ENCODE results near the gene CFTR. TPM values are rescaled to one million over a fixed set of nuclear protein-coding genes. Genes with fewer than 3 reads are reported as not detected.

Gene CFTR
- total RNA-seq, 2 donors from 2014 or later = 2.0 to 3.5 TPM

DNA sequence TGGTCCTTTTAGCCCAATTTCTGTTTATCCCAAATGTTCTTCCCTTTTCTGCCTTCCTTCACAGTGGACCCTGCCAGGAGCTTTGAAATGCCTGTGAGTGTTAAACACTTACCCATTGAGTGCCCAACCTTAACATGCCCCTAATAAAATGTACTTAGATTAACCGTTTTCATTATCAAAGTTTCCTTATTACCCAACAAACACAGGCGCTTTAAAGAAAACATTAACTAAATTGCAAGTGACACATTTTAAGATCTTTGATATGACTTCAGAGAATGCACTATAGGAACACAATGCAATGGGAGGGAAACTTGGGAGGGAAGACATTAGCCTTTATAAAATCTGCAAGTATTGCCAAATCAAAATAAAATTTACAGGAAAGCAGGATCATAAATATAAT, 177.0 kb downstream of the CFTR start:
- Mint-ChIP-seq H3K4me3 (no peak overlapping the region), H3K27me3 (ENCODE audit: insufficient read depth) (no peaks in the 10 kb centered on the region), H3K9me3 (no peaks in the 10 kb centered on the region), H3K4me1 (peaks cover 20% of the 10 kb centered on the region), H3K27ac (no peak overlapping the region), H3K36me3 (ENCODE audit: low read depth) (no peaks in the 10 kb centered on the region)
- no peaks in the 10 kb centered on the region for H3K9me3 ChIP-seq (ENCODE audit: control insufficient read depth, low read length)
- no peak for DNase-seq
- H3K9ac ChIP-seq (ENCODE audit: extremely low read depth, low read length, poor library complexity, severe bottlenecking) = no peak overlapping the region
- WGBS, 2 experiments (ENCODE audit: insufficient coverage in 1 of 2, insufficient read length in 1 of 2) = 87 to 94% methylated on average over 2 of the region's 2 CpGs
- TF ChIP-seq, protein P1, sequence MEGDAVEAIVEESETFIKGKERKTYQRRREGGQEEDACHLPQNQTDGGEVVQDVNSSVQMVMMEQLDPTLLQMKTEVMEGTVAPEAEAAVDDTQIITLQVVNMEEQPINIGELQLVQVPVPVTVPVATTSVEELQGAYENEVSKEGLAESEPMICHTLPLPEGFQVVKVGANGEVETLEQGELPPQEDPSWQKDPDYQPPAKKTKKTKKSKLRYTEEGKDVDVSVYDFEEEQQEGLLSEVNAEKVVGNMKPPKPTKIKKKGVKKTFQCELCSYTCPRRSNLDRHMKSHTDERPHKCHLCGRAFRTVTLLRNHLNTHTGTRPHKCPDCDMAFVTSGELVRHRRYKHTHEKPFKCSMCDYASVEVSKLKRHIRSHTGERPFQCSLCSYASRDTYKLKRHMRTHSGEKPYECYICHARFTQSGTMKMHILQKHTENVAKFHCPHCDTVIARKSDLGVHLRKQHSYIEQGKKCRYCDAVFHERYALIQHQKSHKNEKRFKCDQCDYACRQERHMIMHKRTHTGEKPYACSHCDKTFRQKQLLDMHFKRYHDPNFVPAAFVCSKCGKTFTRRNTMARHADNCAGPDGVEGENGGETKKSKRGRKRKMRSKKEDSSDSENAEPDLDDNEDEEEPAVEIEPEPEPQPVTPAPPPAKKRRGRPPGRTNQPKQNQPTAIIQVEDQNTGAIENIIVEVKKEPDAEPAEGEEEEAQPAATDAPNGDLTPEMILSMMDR (conservative IDR thresholded peaks at IDR 0.05) = no peak
- H3K27ac ChIP-seq (ENCODE audit: low read depth, low read length) = no peak overlapping the region
- H3K27me3 ChIP-seq (ENCODE audit: control insufficient read depth, insufficient read depth, low read length, poor library complexity, severe bottlenecking) = no peaks in the 10 kb centered on the region
- no peak overlapping the region for H3K4me3 ChIP-seq (ENCODE audit: low read length)
- H3K4me1 ChIP-seq (ENCODE audit: control insufficient read depth, insufficient read depth, low read length) = peaks cover 5% of the 10 kb centered on the region
- H3K36me3 ChIP-seq (ENCODE audit: control insufficient read depth, insufficient read depth, low read length) = no peaks in the 10 kb centered on the region

DNA sequence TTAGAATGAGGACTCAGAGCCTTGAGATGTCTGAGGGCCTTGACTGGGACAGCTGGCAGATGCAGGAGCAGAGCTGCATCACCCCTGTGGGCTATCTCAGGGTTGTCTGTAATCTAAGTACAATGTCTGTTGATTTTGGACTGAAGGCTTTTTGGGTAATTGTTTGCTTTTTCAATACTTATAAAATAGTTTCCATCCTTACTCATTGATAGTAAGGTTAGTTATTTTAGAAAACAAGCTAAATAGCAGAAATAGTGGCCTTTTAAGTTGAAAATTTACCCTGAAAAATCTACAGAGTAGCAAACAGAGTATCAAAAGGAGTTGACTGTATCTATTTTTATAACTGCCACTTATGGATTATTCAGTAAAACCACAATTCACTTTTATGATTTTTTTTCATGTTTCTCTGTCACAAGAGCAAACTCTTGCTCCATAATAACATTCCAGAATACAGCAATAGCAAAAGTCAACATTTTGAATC, 179.7 kb downstream of the CFTR start:
- Mint-ChIP-seq H3K36me3 (ENCODE audit: low read depth) (no peaks in the 10 kb centered on the region), H3K9me3 (no peaks in the 10 kb centered on the region), H3K27ac (no peak overlapping the region), H3K4me1 (peaks cover 13% of the 10 kb centered on the region), H3K27me3 (ENCODE audit: insufficient read depth) (no peaks in the 10 kb centered on the region), H3K4me3 (no peak overlapping the region)
- no peak for DNase-seq
- no peak overlapping the region for H3K27ac ChIP-seq (ENCODE audit: low read depth, low read length)
- TF ChIP-seq, protein P1 (conservative IDR thresholded peaks at IDR 0.05) = no peak
- H3K9ac ChIP-seq (ENCODE audit: extremely low read depth, low read length, poor library complexity, severe bottlenecking) = no peak overlapping the region
- no peaks in the 10 kb centered on the region for H3K27me3 ChIP-seq (ENCODE audit: control insufficient read depth, insufficient read depth, low read length, poor library complexity, severe bottlenecking)
- H3K4me3 ChIP-seq (ENCODE audit: low read length) = no peak overlapping the region
- no peaks in the 10 kb centered on the region for H3K36me3 ChIP-seq (ENCODE audit: control insufficient read depth, insufficient read depth, low read length)
- H3K9me3 ChIP-seq (ENCODE audit: control insufficient read depth, low read length) = peaks cover 5% of the 10 kb centered on the region
- peaks cover 4% of the 10 kb centered on the region for H3K4me1 ChIP-seq (ENCODE audit: control insufficient read depth, insufficient read depth, low read length)

DNA sequence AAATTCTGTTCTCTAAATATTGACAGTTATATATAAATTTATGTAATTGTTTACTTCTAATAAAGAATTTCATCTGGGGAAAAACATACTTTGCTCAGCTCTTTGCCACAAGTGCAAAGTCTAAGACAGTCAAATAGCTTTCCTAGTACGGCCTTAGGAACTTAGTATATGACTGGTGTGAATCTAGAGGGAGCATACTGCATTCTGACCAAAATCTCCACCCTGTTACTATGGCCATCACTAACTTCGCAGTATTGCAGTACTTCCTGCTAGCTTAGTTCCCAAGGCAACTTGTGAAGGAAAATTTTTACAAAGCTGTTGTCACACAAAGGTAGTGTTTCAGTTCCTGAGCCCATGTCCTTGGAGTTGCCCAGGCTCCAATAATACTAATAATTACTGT, 181.5 kb downstream of the CFTR start:
- WGBS, 2 experiments (ENCODE audit: insufficient coverage in 1 of 2, insufficient read length in 1 of 2) = 100% methylated on average over 2 of the region's 2 CpGs
- Mint-ChIP-seq H3K9me3 (no peaks in the 10 kb centered on the region), H3K27me3 (ENCODE audit: insufficient read depth) (no peaks in the 10 kb centered on the region), H3K4me3 (no peak overlapping the region), H3K4me1 (peaks cover 28% of the 10 kb centered on the region), H3K36me3 (ENCODE audit: low read depth) (no peaks in the 10 kb centered on the region), H3K27ac (no peak overlapping the region)
- H3K27ac ChIP-seq (ENCODE audit: low read depth, low read length) = no peak overlapping the region
- no peaks in the 10 kb centered on the region for H3K36me3 ChIP-seq (ENCODE audit: control insufficient read depth, insufficient read depth, low read length)
- H3K4me3 ChIP-seq (ENCODE audit: low read length) = no peak overlapping the region
- peaks cover 5% of the 10 kb centered on the region for H3K9me3 ChIP-seq (ENCODE audit: control insufficient read depth, low read length)
- peaks cover 9% of the 10 kb centered on the region for H3K4me1 ChIP-seq (ENCODE audit: control insufficient read depth, insufficient read depth, low read length)
- no peaks in the 10 kb centered on the region for H3K27me3 ChIP-seq (ENCODE audit: control insufficient read depth, insufficient read depth, low read length, poor library complexity, severe bottlenecking)
- no peak for DNase-seq
- no peak overlapping the region for H3K9ac ChIP-seq (ENCODE audit: extremely low read depth, low read length, poor library complexity, severe bottlenecking)
- TF ChIP-seq, protein P1 (conservative IDR thresholded peaks at IDR 0.05) = no peak
